NT2/D1 (cell line): ENCODE results near the gene ADARB2.

Experiments
- SUZ12 ChIP-seq: IDR thresholded peaks from 2 replicates; pipeline ENCODE4 v1.6.1; 2011; ENCODE audit not compliant: insufficient read length, insufficient read depth; ENCODE audit errors: extremely low read depth
- YY1 ChIP-seq: IDR thresholded peaks from 2 replicates; pipeline ENCODE4 v1.6.1; 2011; ENCODE audit not compliant: insufficient read length, insufficient read depth

- TF ChIP-seq YY1 (no peak), SUZ12 (no peak)
Measured at GRCh38 chr10:1745780-1746456, 8.6 kb upstream of the ADARB2 start.
